Stomach smooth muscle (tissue), 2 donors: ENCODE results near the gene RABL6.

ENCODE experiments used
- H3K27ac ChIP-seq: one replicate; pipeline ENCODE4 v1.7.0; 2013; ENCODE audit warnings: mild to moderate bottlenecking, low read length, inconsistent platforms
- H3K27me3 ChIP-seq, 2 donors: one replicate each; pipeline ENCODE4 v1.7.0; 2013; ENCODE audit warnings: low read length in 2 of 2; ENCODE audit not compliant: insufficient read depth in 2 of 2, control insufficient read depth in 1 of 2
- H3K36me3 ChIP-seq, 2 donors: one replicate each; pipeline ENCODE4 v1.7.0; 2013; ENCODE audit warnings: low read length in 2 of 2; ENCODE audit not compliant: control insufficient read depth in 2 of 2, insufficient read depth in 2 of 2
- H3K4me1 ChIP-seq: one replicate; pipeline ENCODE4 v1.7.0; 2013; ENCODE audit warnings: low read length; ENCODE audit not compliant: control insufficient read depth, insufficient read depth
- H3K4me3 ChIP-seq, 2 donors: one replicate each; pipeline ENCODE4 v1.7.0; 2013; ENCODE audit warnings: low read length in 2 of 2
- H3K9ac ChIP-seq, 2 donors: one replicate each; pipeline ENCODE4 v1.7.0; 2013; ENCODE audit warnings: low read length in 2 of 2, mild to moderate bottlenecking in 1 of 2
- H3K9me3 ChIP-seq, 2 donors: one replicate each; pipeline ENCODE4 v1.7.0; 2013; ENCODE audit warnings: low read length in 2 of 2; ENCODE audit not compliant: control insufficient read depth in 2 of 2
- donor health status: healthy.
- donor health status: Pancreatic carcinoma.

RABL6 gene

DNA sequence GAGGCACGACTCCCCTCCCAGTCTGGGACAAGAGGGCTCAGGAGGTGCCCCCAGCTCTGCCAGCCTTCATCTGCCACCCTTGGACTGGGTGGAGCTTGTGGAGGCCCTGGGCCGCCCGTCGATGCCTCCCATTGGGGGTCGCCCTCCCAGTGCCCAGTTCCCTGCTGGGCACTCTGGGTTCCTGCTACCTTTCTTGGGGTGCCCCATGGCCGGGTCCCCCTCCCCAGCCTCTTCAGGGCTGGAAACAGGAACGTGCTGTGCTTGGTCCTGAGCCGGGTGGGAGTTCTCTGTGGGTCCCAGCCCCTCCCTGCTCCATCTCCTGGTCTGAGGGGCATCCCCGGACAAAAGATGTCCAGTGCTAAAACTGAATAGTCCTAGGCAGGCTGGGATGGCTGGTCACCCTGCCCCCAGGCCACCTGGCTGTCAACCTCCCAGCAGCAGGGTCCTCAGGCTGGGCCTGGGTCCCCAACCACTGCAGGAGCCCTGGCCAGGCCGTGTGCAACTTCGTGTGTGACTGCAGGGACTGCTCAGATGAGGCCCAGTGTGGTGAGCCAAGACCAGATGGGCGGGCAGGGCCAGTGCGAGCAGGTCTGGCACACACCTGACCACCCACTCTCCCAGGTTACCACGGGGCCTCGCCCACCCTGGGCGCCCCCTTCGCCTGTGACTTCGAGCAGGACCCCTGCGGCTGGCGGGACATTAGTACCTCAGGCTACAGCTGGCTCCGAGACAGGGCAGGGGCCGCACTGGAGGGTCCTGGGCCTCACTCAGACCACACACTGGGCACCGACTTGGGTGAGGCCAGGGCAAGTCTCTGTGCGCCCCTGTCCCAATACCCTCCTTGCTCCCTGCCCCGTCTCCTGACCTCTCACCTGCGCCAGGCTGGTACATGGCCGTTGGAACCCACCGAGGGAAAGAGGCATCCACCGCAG is 45.2 kb downstream of the RABL6 start:
- H3K9me3 ChIP-seq, result no peaks in the 10 kb centered on the region
- H3K27me3 ChIP-seq, result peaks cover 0 to 4% of the 10 kb centered on the region in 2 donors
- no peak overlapping the region for H3K4me3 ChIP-seq
- no peak overlapping the region for H3K9ac ChIP-seq
- peaks cover 0 to 4% of the 10 kb centered on the region in 2 donors for H3K36me3 ChIP-seq
- no peak overlapping the region for H3K27ac ChIP-seq
- peaks cover 22% of the 10 kb centered on the region for H3K4me1 ChIP-seq

DNA sequence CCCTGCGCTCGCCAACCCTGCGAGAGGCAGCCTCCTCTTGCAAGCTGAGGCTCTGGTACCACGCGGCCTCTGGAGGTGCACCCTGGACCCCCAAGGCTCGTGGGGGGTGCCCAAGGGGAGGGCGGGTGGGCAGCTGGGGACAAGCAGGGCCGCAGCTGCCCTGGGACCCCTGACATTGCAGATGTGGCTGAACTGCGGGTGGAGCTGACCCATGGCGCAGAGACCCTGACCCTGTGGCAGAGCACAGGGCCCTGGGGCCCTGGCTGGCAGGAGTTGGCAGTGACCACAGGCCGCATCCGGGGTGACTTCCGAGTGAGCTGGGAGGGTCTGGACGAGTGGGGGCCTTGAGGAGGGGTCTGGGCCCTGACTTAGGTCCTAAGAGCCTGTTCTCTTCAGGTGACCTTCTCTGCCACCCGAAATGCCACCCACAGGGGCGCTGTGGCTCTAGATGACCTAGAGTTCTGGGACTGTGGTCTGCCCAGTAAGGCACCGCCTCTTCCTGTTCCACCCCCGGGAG is 45.9 kb downstream of the RABL6 start:
- no peak overlapping the region for H3K9ac ChIP-seq
- H3K27me3 ChIP-seq, result no peaks in the 10 kb centered on the region
- no peaks in the 10 kb centered on the region for H3K9me3 ChIP-seq
- H3K4me3 ChIP-seq, result no peak overlapping the region
- peaks cover 0 to 4% of the 10 kb centered on the region in 2 donors for H3K36me3 ChIP-seq
- no peak overlapping the region for H3K27ac ChIP-seq
- H3K4me1 ChIP-seq, result peaks cover 22% of the 10 kb centered on the region

- Histone ChIP-seq H3K27me3 (no peaks in the 10 kb centered on the region), H3K9me3 (no peaks in the 10 kb centered on the region), H3K4me1 (peaks cover 28% of the 10 kb centered on the region), H3K36me3 (peaks cover 0 to 4% of the 10 kb centered on the region in 2 donors), H3K4me3 (no peak overlapping the region), H3K9ac (no peak overlapping the region), H3K27ac (no peak overlapping the region)
Observed at GRCh38 chr9:136854113-136854841, 46.5 kb downstream of the RABL6 start.

DNA sequence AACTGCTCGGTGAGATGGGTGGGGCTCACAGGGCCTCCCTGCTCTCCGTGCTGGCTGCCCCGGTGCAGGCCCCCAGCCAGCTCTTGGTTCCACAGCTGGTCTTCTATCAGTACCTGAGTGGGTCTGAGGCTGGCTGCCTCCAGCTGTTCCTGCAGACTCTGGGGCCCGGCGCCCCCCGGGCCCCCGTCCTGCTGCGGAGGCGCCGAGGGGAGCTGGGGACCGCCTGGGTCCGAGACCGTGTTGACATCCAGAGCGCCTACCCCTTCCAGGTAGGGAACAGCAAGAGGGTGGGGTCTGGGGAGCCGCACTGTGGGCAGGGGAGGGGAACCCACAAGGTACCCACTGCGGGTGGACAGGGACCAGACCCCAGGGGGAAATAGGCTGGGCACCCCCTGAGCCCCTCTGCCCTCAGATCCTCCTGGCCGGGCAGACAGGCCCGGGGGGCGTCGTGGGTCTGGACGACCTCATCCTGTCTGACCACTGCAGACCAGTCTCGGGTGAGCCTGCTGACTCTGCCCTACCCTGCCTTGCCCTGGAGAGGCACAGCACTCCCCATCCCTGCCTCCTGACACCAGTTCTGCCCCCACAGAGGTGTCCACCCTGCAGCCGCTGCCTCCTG is 47.2 kb downstream of the RABL6 start:
- Histone ChIP-seq H3K4me1 (peaks cover 30% of the 10 kb centered on the region), H3K36me3 (peaks cover 0 to 4% of the 10 kb centered on the region in 2 donors), H3K9me3 (no peaks in the 10 kb centered on the region), H3K27ac (no peak overlapping the region), H3K4me3 (no peak overlapping the region), H3K9ac (no peak overlapping the region), H3K27me3 (no peaks in the 10 kb centered on the region)

GRCh38 chr9:136855461-136856078 is 47.8 kb downstream of the RABL6 start:
- no peaks in the 10 kb centered on the region for H3K27me3 ChIP-seq
- no peak overlapping the region for H3K4me3 ChIP-seq
- H3K36me3 ChIP-seq, result peaks cover 0 to 4% of the 10 kb centered on the region in 2 donors
- H3K4me1 ChIP-seq, result peaks cover 24% of the 10 kb centered on the region
- H3K9ac ChIP-seq, result no peak overlapping the region
- H3K9me3 ChIP-seq, result no peaks in the 10 kb centered on the region
- H3K27ac ChIP-seq, result no peak overlapping the region

DNA sequence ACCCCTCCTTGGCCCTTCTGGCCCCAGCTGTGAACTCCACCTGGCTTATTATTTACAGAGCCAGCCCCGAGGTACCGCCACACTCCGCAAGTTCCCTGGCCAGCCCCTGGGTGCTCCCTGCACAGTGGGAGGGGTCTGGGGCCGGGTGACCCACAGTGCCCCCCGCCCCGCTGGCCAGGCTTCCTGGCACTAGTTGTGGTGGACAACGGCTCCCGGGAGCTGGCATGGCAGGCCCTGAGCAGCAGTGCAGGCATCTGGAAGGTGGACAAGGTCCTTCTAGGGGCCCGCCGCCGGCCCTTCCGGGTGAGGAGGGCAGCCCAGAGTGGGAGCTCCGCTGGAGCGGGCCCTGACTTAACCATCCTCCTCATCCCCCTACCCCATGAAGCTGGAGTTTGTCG is 48.3 kb downstream of the RABL6 start:
- no peaks in the 10 kb centered on the region for H3K27me3 ChIP-seq
- no peak overlapping the region for H3K27ac ChIP-seq
- no peak overlapping the region for H3K9ac ChIP-seq
- H3K9me3 ChIP-seq, result no peaks in the 10 kb centered on the region
- H3K4me3 ChIP-seq, result no peak overlapping the region
- H3K4me1 ChIP-seq, result peaks cover 22% of the 10 kb centered on the region
- H3K36me3 ChIP-seq, result peaks cover 4% of the 10 kb centered on the region in 2 donors

GRCh38 chr9:136856541-136857141 is 48.9 kb downstream of the RABL6 start:
- H3K9ac ChIP-seq, result no peak overlapping the region
- no peak overlapping the region for H3K27ac ChIP-seq

DNA sequence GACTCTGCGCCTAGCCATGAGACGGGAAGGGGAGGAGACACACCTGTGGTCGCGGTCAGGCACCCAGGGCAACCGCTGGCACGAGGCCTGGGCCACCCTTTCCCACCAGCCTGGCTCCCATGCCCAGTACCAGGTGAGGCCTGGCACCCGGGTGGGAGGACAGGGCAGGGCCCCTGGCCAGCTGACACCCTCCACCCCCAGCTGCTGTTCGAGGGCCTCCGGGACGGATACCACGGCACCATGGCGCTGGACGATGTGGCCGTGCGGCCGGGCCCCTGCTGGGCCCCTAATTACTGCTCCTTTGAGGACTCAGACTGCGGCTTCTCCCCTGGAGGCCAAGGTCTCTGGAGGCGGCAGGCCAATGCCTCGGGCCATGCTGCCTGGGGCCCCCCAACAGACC is 49.4 kb downstream of the RABL6 start:
- Histone ChIP-seq H3K27ac (no peak overlapping the region), H3K9ac (no peak overlapping the region), H3K36me3 (peaks cover 8 to 13% of the 10 kb centered on the region in 2 donors), H3K27me3 (no peaks in the 10 kb centered on the region), H3K4me1 (peaks cover 23% of the 10 kb centered on the region), H3K4me3 (no peak overlapping the region), H3K9me3 (no peaks in the 10 kb centered on the region)

More at GRCh38 chr9:136856541-136857141, 48.9 kb downstream of the RABL6 start:
- Histone ChIP-seq H3K36me3 (peaks cover 4 to 9% of the 10 kb centered on the region in 2 donors), H3K27me3 (no peaks in the 10 kb centered on the region), H3K4me3 (no peak overlapping the region), H3K9me3 (no peaks in the 10 kb centered on the region), H3K4me1 (peaks cover 23% of the 10 kb centered on the region)

GRCh38 chr9:136857581-136858412 is 50.0 kb downstream of the RABL6 start:
- Histone ChIP-seq H3K27me3 (no peaks in the 10 kb centered on the region), H3K27ac (no peak overlapping the region), H3K4me3 (no peak overlapping the region), H3K4me1 (peaks cover 23% of the 10 kb centered on the region), H3K36me3 (peaks cover 12 to 17% of the 10 kb centered on the region in 2 donors), H3K9ac (no peak overlapping the region), H3K9me3 (no peaks in the 10 kb centered on the region)
